Suprapubic skin (tissue), 4 donors: ENCODE data around the gene PHKB.

Source experiments
- CTCF ChIP-seq, 2 donors: fragments of 200-600 bp in 1 of 2; fragments of 450-650 bp in 1 of 2; sonication (generic) in 1 of 2; IDR thresholded peaks; one replicate each; pipeline ENCODE4 v1.5.1; 2016 to 2019; ENCODE audit warnings: antibody characterized with exemption in 2 of 2, mild to moderate bottlenecking in 1 of 2, moderate library complexity in 1 of 2
- EP300 ChIP-seq: sonication (generic); formaldehyde crosslinking; IDR thresholded peaks from one replicate; pipeline ENCODE4 v1.6.1; 2017; ENCODE audit warnings: antibody characterized with exemption
- POLR2A ChIP-seq, 2 donors: fragments of 450-650 bp; IDR thresholded peaks; one replicate each; pipeline ENCODE4 v1.6.1; 2017; ENCODE audit warnings: antibody characterized with exemption in 2 of 2, mild to moderate bottlenecking in 2 of 2, moderate library complexity in 2 of 2
- POLR2AphosphoS5 ChIP-seq, 3 donors: sonication (generic); formaldehyde crosslinking; IDR thresholded peaks; one replicate each; pipeline ENCODE4 v1.6.1; 2017; ENCODE audit warnings: antibody characterized with exemption in 3 of 3

- TF ChIP-seq CTCF (IDR thresholded peaks at IDR 0.05) (no peak), POLR2AphosphoS5 (IDR thresholded peaks at IDR 0.05) (no peak), POLR2A (IDR thresholded peaks at IDR 0.05) (no peak), EP300 (no peak)
Observed at GRCh38 chr16:47660540-47660939, 199.4 kb downstream of the PHKB start.
